HT-29 (cell line): ENCODE data around the gene FICD. TPM values are rescaled to one million over a fixed set of nuclear protein-coding genes. Genes with fewer than 3 reads are reported as not detected.
"Not testable (repeated sequence)": the region's sequence is repeated elsewhere in the genome, so short reads cannot be mapped to it uniquely, and the experiment has no call there.

ENCODE experiments used
- DNase-seq: peaks from one replicate; pipeline ENCODE4 v3.0.0-alpha.2; 2015; ENCODE audit warnings: low spot score
- total RNA-seq: library from RNA; depleted of rRNA; stranded (reverse); fragments of >200 nt; shearing (Covaris generic); gene quantifications from 2 replicates; pipeline ENCODE4 v1.2.3, GENCODE V29; 2014

FICD gene
- total RNA-seq, 1 experiment from 2014 or later = 9.6 TPM

GRCh38 chr12:108531929-108532848 is 17.1 kb downstream of the FICD start:
- DNase-seq = no peak

- DNase-seq = no peak
Observed at GRCh38 chr12:108538146-108538545, 23.1 kb downstream of the FICD start.

- no peak for DNase-seq
Observed at GRCh38 chr12:108538616-108539195, 23.6 kb downstream of the FICD start.

GRCh38 chr12:108542320-108542719 is 27.2 kb downstream of the FICD start:
- no peak for DNase-seq

GRCh38 chr12:108543652-108544051 is 28.6 kb downstream of the FICD start:
- no peak for DNase-seq

- DNase-seq = no peak
Observed at GRCh38 chr12:108547686-108548085, 32.6 kb downstream of the FICD start.

- DNase-seq = no peak
Observed at GRCh38 chr12:108548954-108549521, 34.0 kb downstream of the FICD start.

- DNase-seq = no peak
Observed at GRCh38 chr12:108551535-108551934, 36.5 kb downstream of the FICD start.

GRCh38 chr12:108553799-108554198 is 38.7 kb downstream of the FICD start:
- DNase-seq = no peak

- DNase-seq = not testable (repeated sequence)
Observed at GRCh38 chr12:108555383-108555782, 40.3 kb downstream of the FICD start.

- DNase-seq = no peak
Observed at GRCh38 chr12:108559007-108559655, 44.1 kb downstream of the FICD start.

GRCh38 chr12:108559748-108560147 is 44.7 kb downstream of the FICD start:
- no peak for DNase-seq

- peak; percentile 31 for DNase-seq
Observed at GRCh38 chr12:108560321-108560721, 45.2 kb downstream of the FICD start.

- peak; percentile 97 for DNase-seq
Observed at GRCh38 chr12:108560752-108561719, 46.0 kb downstream of the FICD start, which contains the start of gene SART3. Gene SART3, minus strand, starts transcription at chr12:108561173. Its CDS starts 19 bp downstream, at chr12:108561154.

- no peak for DNase-seq
Observed at GRCh38 chr12:108561852-108562347, 46.8 kb downstream of the FICD start.

- DNase-seq = peak; percentile 98
Observed at GRCh38 chr12:108562348-108563135, 47.5 kb downstream of the FICD start, which contains the start of gene ISCU. Gene ISCU, plus strand, starts transcription at chr12:108562596. Its CDS starts 27 bp downstream, at chr12:108562623.

GRCh38 chr12:108563136-108563803 is 48.2 kb downstream of the FICD start:
- DNase-seq = peak; percentile 90

- DNase-seq = no peak
Observed at GRCh38 chr12:108563804-108564151, 48.7 kb downstream of the FICD start.

- DNase-seq = no peak
Observed at GRCh38 chr12:108564724-108565123, 49.6 kb downstream of the FICD start.
